GM21737 (cell line): Measurements from ENCODE around the gene HSD17B1.
"Not testable (repeated sequence)": the region's sequence is repeated elsewhere in the genome, so short reads cannot be mapped to it uniquely, and the experiment has no call there.

Experiments
- ATAC-seq: cut with Tn5 transposase; IDR thresholded peaks from one replicate; pipeline ENCODE4 v1.9.1; 2021; ENCODE audit warnings: mild to moderate bottlenecking, moderate library complexity; ENCODE audit not compliant: unreplicated experiment

The HSD17B1 gene, protein sequence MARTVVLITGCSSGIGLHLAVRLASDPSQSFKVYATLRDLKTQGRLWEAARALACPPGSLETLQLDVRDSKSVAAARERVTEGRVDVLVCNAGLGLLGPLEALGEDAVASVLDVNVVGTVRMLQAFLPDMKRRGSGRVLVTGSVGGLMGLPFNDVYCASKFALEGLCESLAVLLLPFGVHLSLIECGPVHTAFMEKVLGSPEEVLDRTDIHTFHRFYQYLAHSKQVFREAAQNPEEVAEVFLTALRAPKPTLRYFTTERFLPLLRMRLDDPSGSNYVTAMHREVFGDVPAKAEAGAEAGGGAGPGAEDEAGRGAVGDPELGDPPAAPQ

DNA sequence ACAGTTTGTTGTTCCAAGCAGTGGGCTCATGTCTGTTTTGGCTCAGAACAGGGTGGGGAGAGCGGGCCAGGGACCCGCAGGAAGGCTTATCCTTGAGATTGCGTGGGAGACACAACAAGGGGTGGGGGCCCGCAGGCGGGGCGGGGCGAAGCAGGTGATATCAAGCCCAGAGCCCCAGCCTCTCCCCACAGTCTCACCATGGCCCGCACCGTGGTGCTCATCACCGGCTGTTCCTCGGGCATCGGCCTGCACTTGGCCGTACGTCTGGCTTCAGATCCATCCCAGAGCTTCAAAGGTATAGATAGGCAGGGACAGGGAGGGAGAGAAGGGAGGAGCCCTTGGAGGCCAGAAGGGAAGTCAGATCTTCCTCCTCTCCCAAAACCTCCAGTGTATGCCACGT is at the start of gene HSD17B1:
Gene HSD17B1, plus strand, starts transcription at position 188 of the 400 bp plus-strand sequence. Its CDS starts 11 bp downstream, at position 199.
- ATAC-seq: not testable (repeated sequence)

DNA sequence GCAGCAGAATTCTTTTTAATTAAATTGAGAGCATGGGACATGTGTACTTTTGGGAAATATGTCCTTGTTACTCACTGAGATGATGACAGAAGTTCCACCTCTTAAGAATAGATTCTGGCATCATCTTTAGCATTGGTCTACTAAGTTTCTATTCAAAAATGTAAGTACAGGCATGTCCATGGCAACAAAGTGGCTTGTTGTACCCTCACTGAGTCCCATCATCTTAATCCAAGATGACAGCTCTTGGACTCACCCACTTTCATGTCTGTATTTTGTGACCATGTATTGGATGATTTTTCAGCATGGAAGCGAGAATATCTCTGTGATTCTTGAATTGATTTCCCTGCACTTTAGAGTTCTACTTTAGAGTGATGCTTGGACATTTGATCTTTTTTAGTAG is 49.8 kb upstream of the HSD17B1 start:
- no peak for ATAC-seq

GRCh38 chr17:42507671-42508070 is 45.1 kb upstream of the HSD17B1 start:
- no peak for ATAC-seq

DNA sequence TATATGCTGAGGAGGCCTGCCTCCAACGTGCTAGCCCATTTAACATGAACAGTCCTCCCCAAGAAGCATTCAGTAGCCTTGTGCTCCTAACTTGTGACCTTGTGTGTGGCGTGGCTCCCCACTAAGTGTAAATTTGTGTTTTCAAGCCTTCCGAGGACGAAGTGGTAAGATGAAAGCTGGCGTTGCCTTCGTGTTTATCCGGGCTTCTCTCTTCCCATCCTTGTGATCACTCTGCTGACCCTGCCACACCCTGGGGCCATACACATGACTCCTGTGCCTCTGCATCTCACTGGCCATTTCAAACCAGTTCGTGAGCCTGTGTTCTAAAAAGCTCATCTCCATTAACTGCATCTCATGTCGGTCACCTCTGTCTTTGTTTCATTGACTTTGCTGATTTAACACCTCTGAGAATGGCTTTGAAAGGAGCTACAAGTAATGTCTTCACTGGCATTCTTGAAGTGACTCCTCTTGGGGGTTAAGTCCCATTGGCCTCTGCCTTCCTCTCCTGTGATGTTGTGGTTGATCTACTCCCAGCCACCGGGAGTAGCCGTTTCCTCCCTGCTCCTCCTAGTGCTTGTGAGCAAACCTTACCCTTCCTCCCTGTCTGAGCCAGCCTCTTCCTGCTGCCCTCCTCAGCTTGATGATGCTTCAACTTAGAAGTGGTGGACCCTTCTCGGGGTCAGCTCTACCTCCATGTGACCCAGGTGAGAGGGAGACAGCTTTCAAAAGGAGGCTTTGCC is 44.1 kb upstream of the HSD17B1 start:
- no peak for ATAC-seq

- ATAC-seq: no peak
Measured at GRCh38 chr17:42509409-42509808, 43.3 kb upstream of the HSD17B1 start.

DNA sequence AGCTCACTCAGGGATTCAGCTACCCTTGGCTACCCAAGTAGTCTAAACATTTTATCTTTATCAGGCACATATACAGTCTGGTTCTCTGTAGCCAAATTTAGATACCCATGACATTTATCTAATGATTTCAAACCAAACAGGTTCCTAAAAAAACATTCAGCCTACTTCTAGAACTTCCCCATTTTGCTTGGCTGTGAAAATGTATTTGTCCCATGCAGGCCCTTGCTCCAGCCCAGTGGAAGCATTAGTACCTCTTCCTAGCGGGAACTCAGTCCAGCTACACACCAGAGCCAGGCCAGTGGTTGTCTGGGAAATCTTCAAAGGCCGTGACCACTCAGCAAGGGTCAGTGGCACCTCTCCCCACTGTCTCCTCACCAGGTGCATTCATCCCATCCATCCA is 42.9 kb upstream of the HSD17B1 start:
- no peak for ATAC-seq

DNA sequence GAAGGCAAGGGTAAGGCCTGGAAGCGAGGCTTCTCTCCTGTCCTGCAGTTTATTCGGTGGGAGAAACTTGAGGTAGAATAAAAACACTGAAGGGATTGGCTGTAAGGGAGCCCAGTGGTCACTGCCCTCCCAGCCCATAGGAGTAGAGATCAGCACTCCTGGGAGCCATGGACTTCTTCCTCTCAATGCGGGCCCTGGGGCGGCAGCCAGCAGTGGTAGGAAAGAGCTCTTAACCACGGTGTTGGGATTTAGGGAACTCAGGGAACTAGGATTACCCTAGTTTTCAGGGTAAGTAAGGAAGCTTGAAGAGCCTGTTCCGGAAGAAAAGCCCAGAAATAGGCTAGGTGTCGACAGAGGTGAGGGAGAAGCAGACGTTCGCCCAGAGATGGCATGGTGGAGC is 40.5 kb upstream of the HSD17B1 start:
- ATAC-seq: no peak

GRCh38 chr17:42512733-42513251 is 39.9 kb upstream of the HSD17B1 start:
- ATAC-seq: no peak

- no peak for ATAC-seq
Measured at GRCh38 chr17:42513686-42514085, 39.0 kb upstream of the HSD17B1 start.

GRCh38 chr17:42514279-42514678 is 38.4 kb upstream of the HSD17B1 start:
- no peak for ATAC-seq

GRCh38 chr17:42514867-42515266 is 37.9 kb upstream of the HSD17B1 start:
- ATAC-seq: no peak

DNA sequence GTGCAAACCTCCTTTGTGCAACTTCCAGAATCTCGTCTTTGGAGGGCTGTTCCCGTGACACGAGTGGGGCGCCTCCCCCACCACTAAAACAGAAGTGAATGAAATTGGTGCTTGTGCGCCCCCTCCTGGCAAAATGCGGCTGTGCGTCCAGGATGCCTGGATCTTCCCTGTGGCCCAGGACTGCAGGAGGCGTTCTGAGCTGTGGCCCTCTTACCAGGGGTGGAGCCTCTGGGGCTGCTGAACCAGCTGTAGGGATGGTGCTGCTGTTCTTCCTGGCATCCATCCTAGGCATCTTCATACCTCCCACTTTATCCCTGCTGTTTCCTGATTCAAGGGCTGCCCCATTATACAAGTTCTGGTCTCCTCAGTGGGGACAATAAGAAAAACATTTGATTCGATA is 35.2 kb upstream of the HSD17B1 start:
- ATAC-seq: no peak

- ATAC-seq: no peak
Measured at GRCh38 chr17:42518046-42518754, 34.5 kb upstream of the HSD17B1 start.

DNA sequence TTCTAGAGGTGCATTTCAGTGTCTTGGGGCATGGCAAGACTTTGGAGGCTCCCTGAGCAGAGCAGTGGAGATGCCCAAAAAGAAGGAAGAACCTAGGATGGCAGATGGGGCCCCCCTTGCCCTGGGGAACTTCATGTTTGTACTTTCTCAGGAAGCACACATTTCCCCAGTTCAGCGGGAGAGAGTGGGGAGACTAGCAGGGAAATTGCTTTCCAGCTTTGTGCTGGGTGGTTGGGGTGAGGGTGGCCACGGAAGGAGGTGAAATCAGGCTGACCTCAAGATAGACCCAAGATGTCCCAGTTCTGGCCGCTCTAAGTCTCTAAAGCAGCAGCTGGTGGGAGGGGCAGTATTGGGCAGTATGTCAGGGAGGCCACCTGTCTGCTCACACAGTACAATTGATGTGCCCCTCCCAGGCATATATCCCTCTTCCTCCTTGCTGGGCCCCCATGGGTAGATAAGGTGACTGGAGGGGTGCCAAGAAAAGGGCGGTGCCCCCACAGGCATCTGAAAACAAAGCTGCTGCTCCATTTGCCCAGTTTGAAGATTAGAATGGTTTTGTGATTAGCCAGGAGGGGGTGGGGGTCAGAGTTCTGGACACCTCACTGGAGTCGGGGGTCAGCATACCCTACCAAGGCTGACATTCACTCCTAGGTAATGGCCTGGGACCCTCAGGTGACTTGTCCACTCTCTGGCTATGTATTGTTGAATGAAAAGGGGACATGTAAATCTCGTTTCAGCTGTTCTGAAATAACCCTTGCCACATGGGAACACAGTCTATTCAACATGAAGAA is 33.8 kb upstream of the HSD17B1 start:
- ATAC-seq: no peak

GRCh38 chr17:42519546-42520491 is 32.9 kb upstream of the HSD17B1 start:
- ATAC-seq: no peak

- ATAC-seq: no peak
Measured at GRCh38 chr17:42520540-42520951, 32.2 kb upstream of the HSD17B1 start.

- no peak for ATAC-seq
Measured at GRCh38 chr17:42521036-42521435, 31.7 kb upstream of the HSD17B1 start.

DNA sequence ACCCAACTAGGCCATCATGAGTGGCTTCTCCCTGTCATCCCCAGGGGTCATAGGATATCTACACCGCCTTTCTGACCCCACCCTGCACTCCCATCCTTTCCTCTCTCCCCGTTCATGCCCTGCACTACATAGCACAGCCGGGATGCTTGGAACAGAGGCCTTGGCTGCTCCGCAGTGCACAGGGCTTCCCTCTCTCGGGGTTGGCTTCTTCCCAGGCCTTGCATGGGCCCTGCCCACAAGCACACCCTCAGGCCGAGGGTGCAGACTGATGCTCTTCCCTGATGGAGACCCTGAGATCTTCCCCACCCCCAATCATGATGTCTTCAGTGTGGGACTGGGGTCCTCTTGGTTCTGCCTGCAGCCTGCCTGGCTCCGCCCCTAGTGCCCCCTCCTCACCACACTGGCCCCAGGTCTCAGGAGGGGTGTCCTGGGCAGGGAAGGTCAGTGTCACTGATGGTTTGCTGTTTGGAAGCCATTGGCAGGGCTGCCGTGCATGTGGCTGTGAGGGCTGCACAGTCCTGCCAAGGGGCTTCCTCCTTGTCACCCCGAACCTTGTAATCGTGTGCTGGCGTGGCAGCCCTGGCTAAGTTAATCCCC is 31.0 kb upstream of the HSD17B1 start:
- ATAC-seq: no peak

DNA sequence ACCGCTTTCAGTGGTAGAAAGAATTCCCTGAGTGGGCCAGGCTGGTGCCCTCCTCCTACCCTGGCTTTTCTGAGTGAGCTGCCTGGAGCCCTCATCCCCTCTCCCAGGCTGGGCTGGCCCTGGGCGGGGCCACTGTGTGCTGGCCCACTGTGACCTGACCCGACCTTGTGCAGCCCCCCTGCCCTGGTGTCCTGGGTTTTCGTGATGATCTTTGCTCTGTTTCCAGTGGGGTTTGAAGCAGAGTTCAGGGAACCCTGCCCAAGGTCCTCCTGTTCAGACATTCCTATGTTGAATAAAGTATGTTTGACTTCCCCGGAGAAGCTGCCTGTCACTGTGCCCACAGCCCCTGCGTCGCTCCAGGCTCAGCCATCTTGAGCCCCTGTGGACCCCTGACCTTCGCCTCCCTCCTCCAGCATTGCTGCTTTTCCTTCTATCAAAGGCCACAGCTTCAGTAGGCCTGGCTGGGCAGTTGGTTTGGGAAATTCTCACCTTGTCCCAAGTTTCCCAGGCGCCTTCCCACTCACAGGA is 30.4 kb upstream of the HSD17B1 start:
- ATAC-seq: no peak
